H1 (cell line): ENCODE data around the gene MEMO1. TPM values are rescaled to one million over a fixed set of nuclear protein-coding genes. Genes with fewer than 3 reads are reported as not detected.
"Not testable (repeated sequence)": the region's sequence is repeated elsewhere in the genome, so short reads cannot be mapped to it uniquely, and the experiment has no call there.

Source experiments
- CTCF ChIA-PET: fragments of 300-600 bp; sonication (Branson Sonifier 250); formaldehyde crosslinking; loops from one replicate; lab custom pipeline; 2021; ENCODE audit not compliant: partially characterized antibody; lab: Charles Lee
- POLR2A ChIA-PET: fragments of 300-600 bp; sonication (Branson Sonifier 250); formaldehyde crosslinking; loops from one replicate; lab custom pipeline; 2021; ENCODE audit warnings: inconsistent platforms; ENCODE audit not compliant: partially characterized antibody; lab: Charles Lee
- DNase-seq, 2 experiments: peaks; one replicate each; pipeline versions ENCODE4 v3.0.0 to v3.0.0-alpha.2; 2010 to 2022; ENCODE audit warnings: low spot score in 2 of 2, low read depth in 1 of 2, mixed read lengths in 1 of 2
- FAIRE-seq: peaks from 2 replicates; lab custom pipeline; 2011; peaks lifted over from hg19 to GRCh38; lab: Jason Lieb, UNC
- H2AFZ ChIP-seq: 2 replicates; pipeline ENCODE4 v1.8.1; 2012; ENCODE audit warnings: low read length, inconsistent platforms
- H2AK5ac ChIP-seq: 2 replicates; pipeline ENCODE4 v1.6.1; 2013; ENCODE audit warnings: low read depth, low read length
- H2BK120ac ChIP-seq: replicated peaks from 2 replicates; pipeline ENCODE3; 2013; ENCODE audit warnings: low read depth, low read length, inconsistent platforms
- H2BK12ac ChIP-seq: 2 replicates; pipeline ENCODE4 v1.6.1; 2013; ENCODE audit warnings: low read depth, low read length
- H2BK15ac ChIP-seq: 2 replicates; pipeline ENCODE4 v1.6.1; 2013; ENCODE audit warnings: low read length
- H2BK20ac ChIP-seq: 2 replicates; pipeline ENCODE4 v1.6.1; 2013; ENCODE audit warnings: low read length
- H2BK5ac ChIP-seq: 2 replicates; pipeline ENCODE4 v1.6.1; 2013; ENCODE audit warnings: low read depth, low read length
- H3K14ac ChIP-seq: 2 replicates; pipeline ENCODE4 v1.6.1; 2013; ENCODE audit warnings: inconsistent platforms; ENCODE audit not compliant: insufficient read length
- H3K18ac ChIP-seq: 2 replicates; pipeline ENCODE4 v1.6.1; 2013; ENCODE audit warnings: low read length; ENCODE audit errors: extremely low read depth
- H3K23ac ChIP-seq: 2 replicates; pipeline ENCODE4 v1.6.1; 2013; ENCODE audit warnings: inconsistent platforms; ENCODE audit not compliant: insufficient read length
- H3K23me2 ChIP-seq: 2 replicates; pipeline ENCODE4 v1.6.1; 2013; ENCODE audit warnings: low read depth, low read length
- H3K27ac ChIP-seq: 2 replicates; pipeline ENCODE4 v1.6.1; 2011; ENCODE audit warnings: low read depth, low read length, inconsistent platforms
- H3K27me3 ChIP-seq, 4 experiments: replicated peaks in 1 of 4; 1 replicate in 1 of 4; 2 replicates in 3 of 4; pipeline versions ENCODE4 v1.6.1 to v1.8.1; 2011 to 2013; ENCODE audit warnings: low read length in 3 of 4, mild to moderate bottlenecking in 3 of 4, inconsistent platforms in 2 of 4, mixed read lengths in 2 of 4, moderate library complexity in 1 of 4; ENCODE audit not compliant: control insufficient read depth in 3 of 4, insufficient read depth in 3 of 4; ENCODE audit errors: extremely low read depth in 1 of 4
- H3K36me3 ChIP-seq, 4 experiments: 2 replicates each; pipeline versions ENCODE4 v1.6.1 to v1.8.1; 2011 to 2013; ENCODE audit warnings: mild to moderate bottlenecking in 4 of 4, low read length in 3 of 4, moderate library complexity in 2 of 4, control low read depth in 1 of 4, inconsistent platforms in 1 of 4; ENCODE audit not compliant: insufficient read depth in 4 of 4, control insufficient read depth in 2 of 4
- H3K4ac ChIP-seq: replicated peaks from 2 replicates; pipeline ENCODE3; 2013; ENCODE audit warnings: low read length, low read depth, mixed read lengths, inconsistent platforms; ENCODE audit not compliant: insufficient read length
- H3K4me1 ChIP-seq, 4 experiments: replicated peaks in 1 of 4; 1 replicate in 1 of 4; 2 replicates in 3 of 4; pipeline versions ENCODE4 v1.6.1 to v1.8.1; 2011 to 2013; ENCODE audit warnings: low read length in 3 of 4, inconsistent platforms in 2 of 4, mixed read lengths in 1 of 4; ENCODE audit not compliant: insufficient read depth in 4 of 4, control insufficient read depth in 3 of 4
- H3K4me2 ChIP-seq, 2 experiments: 2 replicates each; pipeline versions ENCODE4 v1.6.1 to v1.8.1; 2011 to 2013; ENCODE audit warnings: low read depth in 2 of 2, low read length in 2 of 2, control low read depth in 1 of 2, inconsistent platforms in 1 of 2, mild to moderate bottlenecking in 1 of 2; ENCODE audit not compliant: insufficient read depth in 1 of 2
- H3K4me3 ChIP-seq, 4 experiments: fragments of 200-600, 300-600 bp in 1 of 4; sonication (generic), shearing (Covaris generic), sonication (Bioruptor Twin) in 1 of 4; 2 replicates each; pipeline versions ENCODE4 v1.5.1 to v1.8.1; 2011 to 2016; ENCODE audit warnings: low read length in 4 of 4, low read depth in 3 of 4, control low read depth in 2 of 4, inconsistent platforms in 2 of 4, mild to moderate bottlenecking in 2 of 4, mixed read lengths in 1 of 4, moderate library complexity in 1 of 4; ENCODE audit not compliant: insufficient read depth in 2 of 4; ENCODE audit errors: extremely low read depth in 1 of 4
- H3K56ac ChIP-seq: replicated peaks from 2 replicates; pipeline ENCODE3; 2013; ENCODE audit warnings: low read depth, mild to moderate bottlenecking, mixed read lengths, low read length, inconsistent platforms; ENCODE audit not compliant: insufficient read length
- H3K79me1 ChIP-seq: 2 replicates; pipeline ENCODE4 v1.6.1; 2013; ENCODE audit warnings: low read depth, low read length, control low read depth
- H3K79me2 ChIP-seq, 2 experiments: 2 replicates each; pipeline versions ENCODE4 v1.6.1 to v1.8.1; 2012 to 2013; ENCODE audit warnings: low read length in 2 of 2, mild to moderate bottlenecking in 2 of 2, inconsistent platforms in 1 of 2; ENCODE audit not compliant: insufficient read depth in 2 of 2, control insufficient read depth in 1 of 2
- H3K9ac ChIP-seq, 4 experiments: replicated peaks in 1 of 4; 1 replicate in 1 of 4; 2 replicates in 3 of 4; pipeline versions ENCODE4 v1.6.1 to v1.8.1; 2011 to 2013; ENCODE audit warnings: low read depth in 3 of 4, low read length in 3 of 4, control low read depth in 2 of 4, mild to moderate bottlenecking in 2 of 4, moderate library complexity in 2 of 4, inconsistent platforms in 1 of 4; ENCODE audit errors: extremely low read depth in 1 of 4
- H3K9me3 ChIP-seq, 2 experiments: 2 replicates each; pipeline versions ENCODE4 v1.6.1 to v1.8.1; 2012 to 2013; ENCODE audit warnings: mild to moderate bottlenecking in 2 of 2, moderate library complexity in 2 of 2, control low read depth in 1 of 2, inconsistent platforms in 1 of 2, low read depth in 1 of 2, low read length in 1 of 2, mixed read lengths in 1 of 2; ENCODE audit not compliant: insufficient read depth in 2 of 2
- H4K20me1 ChIP-seq, 2 experiments: replicated peaks in 1 of 2; 2 replicates each; pipeline versions ENCODE3 to v1.8.1; 2011 to 2013; ENCODE audit warnings: inconsistent platforms in 2 of 2, low read length in 2 of 2, mild to moderate bottlenecking in 1 of 2; ENCODE audit not compliant: insufficient read depth in 2 of 2, control insufficient read depth in 1 of 2
- H4K5ac ChIP-seq: 2 replicates; pipeline ENCODE4 v1.6.1; 2013; ENCODE audit warnings: low read length, low read depth, mixed read lengths, inconsistent platforms; ENCODE audit not compliant: insufficient read length
- H4K8ac ChIP-seq: 2 replicates; pipeline ENCODE4 v1.8.0; 2013; ENCODE audit warnings: mild to moderate bottlenecking, moderate library complexity, low read length, inconsistent platforms; ENCODE audit not compliant: insufficient read depth; ENCODE audit errors: extremely low read depth
- H4K91ac ChIP-seq: replicated peaks from 2 replicates; pipeline ENCODE3; 2013; ENCODE audit warnings: low read length, mixed read lengths, inconsistent platforms; ENCODE audit not compliant: insufficient read length
- WGBS, 2 experiments: shearing (Covaris generic) in 1 of 2; methylation state at CpG; one replicate each; pipeline versions ENCODE4 v1.1.6 to v1.1.7; 2013 to 2015; ENCODE audit warnings: low lambda C conversion rate in 2 of 2, mixed read lengths in 2 of 2, inconsistent platforms in 1 of 2, low coverage in 1 of 2, missing lambda C conversion rate in 1 of 2; ENCODE audit not compliant: insufficient replicate concordance in 2 of 2, insufficient coverage in 1 of 2, insufficient read length in 1 of 2; ENCODE audit errors: extremely low coverage in 1 of 2, missing lambda C conversion rate in 1 of 2; 5-methylcytosine and 5-hydroxymethylcytosine counted together
- polyA plus RNA-seq, 7 experiments: library from polyadenylated mRNA; depleted of rRNA in 3 of 7; stranded (reverse) in 5 of 7; unstranded in 2 of 7; fragments of >200 nt in 5 of 7; fragments of 200-250 nt in 2 of 7; gene quantifications; 1 replicate in 5 of 7; 2 replicates in 1 of 7; 4 replicates in 1 of 7; pipeline versions ENCODE4 v1.2.1 to v1.2.3, GENCODE V29; 2011 to 2013; ENCODE audit warnings: missing spikeins in 2 of 7, mixed read lengths in 2 of 7
- total RNA-seq: library from RNA; stranded (reverse); fragmentation: NEBNext Ultra II Directional; extraction: Animal tissue kit (Norgen Biotek cat#: 25700); gene quantifications from 2 replicates; pipeline ENCODE4 v1.2.1, GENCODE V29; 2021

The MEMO1 gene
- total and polyA plus RNA-seq, 2 of the 8 experiments (the other 6 are each of a cell fraction or from before 2014, with no cell fraction given): 26.9 to 54.7 TPM

DNA sequence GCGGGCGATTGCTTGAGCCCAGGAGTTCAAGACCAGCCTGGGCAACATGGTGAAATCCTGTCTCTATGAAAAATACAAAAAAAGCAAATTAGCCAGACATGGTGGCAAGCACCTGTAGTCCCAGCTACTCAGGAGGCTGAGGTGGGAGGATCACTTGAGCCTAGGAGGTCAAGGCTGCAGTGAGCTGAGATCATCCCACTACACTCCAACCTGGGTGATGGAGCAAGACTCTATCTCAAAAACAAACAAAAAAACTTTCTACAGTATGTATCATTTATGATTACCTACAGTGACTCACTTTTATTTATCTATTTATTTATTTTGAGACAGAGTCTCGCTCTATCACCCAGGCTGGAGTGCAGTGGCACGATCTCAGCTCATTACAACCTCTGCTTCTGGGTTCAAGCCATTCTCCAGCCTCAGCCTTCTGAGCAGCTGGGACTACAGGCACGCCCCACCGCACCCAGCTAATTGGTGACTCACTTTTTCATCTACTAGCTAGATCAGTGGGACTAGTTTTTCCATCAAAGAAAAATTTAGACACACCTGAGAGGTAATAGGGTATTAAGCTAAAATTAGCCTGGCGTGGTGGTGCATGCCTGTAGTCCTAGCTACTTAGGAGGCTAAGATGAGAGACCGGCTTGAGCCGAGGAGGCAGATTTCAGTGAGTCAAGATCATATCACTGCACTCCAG is 8.1 kb upstream of the MEMO1 start:
- peaks cover 2 to 51% (median 15%) of the 10 kb centered on the region in 4 experiments; a peak in 7 of 8 replicates for H3K36me3 ChIP-seq
- H2BK12ac ChIP-seq, H3K18ac ChIP-seq, H3K56ac ChIP-seq, H3K27me3 ChIP-seq, H2AFZ ChIP-seq, H3K79me1 ChIP-seq, H4K8ac ChIP-seq, H3K23me2 ChIP-seq, H3K9ac ChIP-seq, H4K20me1 ChIP-seq, H4K5ac ChIP-seq, H2BK5ac ChIP-seq, H2BK20ac ChIP-seq, H3K4me3 ChIP-seq, CTCF ChIA-PET, H2AK5ac ChIP-seq, H3K9me3 ChIP-seq, H3K79me2 ChIP-seq, H3K27ac ChIP-seq, H3K4me2 ChIP-seq, H3K23ac ChIP-seq, H3K14ac ChIP-seq, H2BK15ac ChIP-seq, H3K4me1 ChIP-seq, FAIRE-seq, H4K91ac ChIP-seq, H3K4ac ChIP-seq, H2BK120ac ChIP-seq: not testable (repeated sequence)
- POLR2A ChIA-PET: interaction anchor here (0.7 to 2.1 kb wide), 6 partner anchors 9 to 341 kb away, joined by 3 to 8 read pairs (median 4); partner anchors contain the start of genes DPY30 and SPAST
- DNase-seq: peak in 1 of 2 experiments; percentile 24
- WGBS, 2 experiments: 87% methylated on average over 9 of the region's 9 CpGs; no CpG with 5 or more reads in 1 of the 2 experiments
